Right lobe of liver (tissue), 4 donors: ENCODE results near the gene OR52N4.

ENCODE experiments used
- POLR2A ChIP-seq: fragments of 450-650 bp; IDR thresholded peaks from one replicate; pipeline ENCODE4 v1.6.1; 2017; ENCODE audit warnings: antibody characterized with exemption, mild to moderate bottlenecking
- TF ChIP-seq, protein P1 (sequence below), 4 donors: fragments of 200-600 bp in 3 of 4; fragments of 450-650 bp in 1 of 4; IDR thresholded peaks; one replicate each; pipeline versions ENCODE4 v1.5.1 to v1.8.0; 2016 to 2022; ENCODE audit warnings: antibody characterized with exemption in 4 of 4, mild to moderate bottlenecking in 2 of 4
- donor health status: DM: no; HTN: no; CAD: no.
- donor health status: DM: no; HTN: no; CAD: no.
- donor health status: DM: no; HTN: yes; CAD: no.

GRCh38 chr11:5796541-5796940, 42.5 kb downstream of the OR52N4 start:
- TF ChIP-seq, protein P1, sequence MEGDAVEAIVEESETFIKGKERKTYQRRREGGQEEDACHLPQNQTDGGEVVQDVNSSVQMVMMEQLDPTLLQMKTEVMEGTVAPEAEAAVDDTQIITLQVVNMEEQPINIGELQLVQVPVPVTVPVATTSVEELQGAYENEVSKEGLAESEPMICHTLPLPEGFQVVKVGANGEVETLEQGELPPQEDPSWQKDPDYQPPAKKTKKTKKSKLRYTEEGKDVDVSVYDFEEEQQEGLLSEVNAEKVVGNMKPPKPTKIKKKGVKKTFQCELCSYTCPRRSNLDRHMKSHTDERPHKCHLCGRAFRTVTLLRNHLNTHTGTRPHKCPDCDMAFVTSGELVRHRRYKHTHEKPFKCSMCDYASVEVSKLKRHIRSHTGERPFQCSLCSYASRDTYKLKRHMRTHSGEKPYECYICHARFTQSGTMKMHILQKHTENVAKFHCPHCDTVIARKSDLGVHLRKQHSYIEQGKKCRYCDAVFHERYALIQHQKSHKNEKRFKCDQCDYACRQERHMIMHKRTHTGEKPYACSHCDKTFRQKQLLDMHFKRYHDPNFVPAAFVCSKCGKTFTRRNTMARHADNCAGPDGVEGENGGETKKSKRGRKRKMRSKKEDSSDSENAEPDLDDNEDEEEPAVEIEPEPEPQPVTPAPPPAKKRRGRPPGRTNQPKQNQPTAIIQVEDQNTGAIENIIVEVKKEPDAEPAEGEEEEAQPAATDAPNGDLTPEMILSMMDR (IDR thresholded peaks at IDR 0.05) = no peak
- TF ChIP-seq POLR2A = no peak
